CD4-positive, alpha-beta T cell treated with Interleukin-21 for 1 hour (primary cell): ENCODE data around the gene IQCK.

Experiments used
- DNase-seq: peaks from one replicate; pipeline ENCODE4 v3.0.0-alpha.2; 2020

IQCK gene

GRCh38 chr16:19864566-19864965 lies 146.5 kb downstream of the IQCK start:
- DNase-seq = no peak

- DNase-seq = no peak
Measured at GRCh38 chr16:19868421-19868820, 150.3 kb downstream of the IQCK start.

- DNase-seq = no peak
Measured at GRCh38 chr16:19871721-19872120, 153.7 kb downstream of the IQCK start.

GRCh38 chr16:19872179-19872863 lies 154.2 kb downstream of the IQCK start:
- no peak for DNase-seq

GRCh38 chr16:19872935-19873334 lies 154.9 kb downstream of the IQCK start:
- DNase-seq = no peak

- no peak for DNase-seq
Measured at GRCh38 chr16:19874026-19874425, 156.0 kb downstream of the IQCK start.

- DNase-seq = no peak
Measured at GRCh38 chr16:19874851-19875546, 156.9 kb downstream of the IQCK start.

GRCh38 chr16:19875900-19876299 lies 157.8 kb downstream of the IQCK start:
- DNase-seq = no peak

- DNase-seq = no peak
Measured at GRCh38 chr16:19876501-19877059, 158.5 kb downstream of the IQCK start.

GRCh38 chr16:19878757-19879156 lies 160.7 kb downstream of the IQCK start:
- DNase-seq = no peak

- no peak for DNase-seq
Measured at GRCh38 chr16:19879241-19879792, 161.2 kb downstream of the IQCK start.

- DNase-seq = no peak
Measured at GRCh38 chr16:19881028-19881427, 163.0 kb downstream of the IQCK start.

GRCh38 chr16:19881783-19882182 lies 163.7 kb downstream of the IQCK start:
- no peak for DNase-seq

- no peak for DNase-seq
Measured at GRCh38 chr16:19882186-19882585, 164.1 kb downstream of the IQCK start.

- DNase-seq = no peak
Measured at GRCh38 chr16:19882646-19883045, 164.6 kb downstream of the IQCK start.

GRCh38 chr16:19883296-19883965 lies 165.4 kb downstream of the IQCK start:
- DNase-seq = no peak

- DNase-seq = no peak
Measured at GRCh38 chr16:19883966-19884485, 166.0 kb downstream of the IQCK start.

- DNase-seq = peak; percentile 49
Measured at GRCh38 chr16:19884611-19885450, 166.8 kb downstream of the IQCK start, which contains the start of gene GPRC5B. TSS of gene GPRC5B (minus strand) at chr16:19884848. CDS start at chr16:19872845, 12,003 bp downstream.

GRCh38 chr16:19885451-19886072 lies 167.5 kb downstream of the IQCK start:
- DNase-seq = no peak

GRCh38 chr16:19886073-19886941 lies 168.2 kb downstream of the IQCK start:
- DNase-seq = peak; percentile 82

- DNase-seq = no peak
Measured at GRCh38 chr16:19888834-19889233, 170.8 kb downstream of the IQCK start.
